Measurements from ENCODE around the gene AMDHD2. TPM values are rescaled to one million over a fixed set of nuclear protein-coding genes. Genes with fewer than 3 reads are reported as not detected.
"Not testable (repeated sequence)": the region's sequence is repeated elsewhere in the genome, so short reads cannot be mapped to it uniquely, and the experiment has no call there.

Gene AMDHD2
- polyA plus RNA-seq, 4 donors: 19.7 to 33.1 (median 27.1) TPM

- DNase-seq (ENCODE audit: low read depth in 4 of 4, low spot score in 3 of 4): not testable (repeated sequence)
Measured at GRCh38 chr16:2567506-2567905, 47.3 kb downstream of the AMDHD2 start.

DNA sequence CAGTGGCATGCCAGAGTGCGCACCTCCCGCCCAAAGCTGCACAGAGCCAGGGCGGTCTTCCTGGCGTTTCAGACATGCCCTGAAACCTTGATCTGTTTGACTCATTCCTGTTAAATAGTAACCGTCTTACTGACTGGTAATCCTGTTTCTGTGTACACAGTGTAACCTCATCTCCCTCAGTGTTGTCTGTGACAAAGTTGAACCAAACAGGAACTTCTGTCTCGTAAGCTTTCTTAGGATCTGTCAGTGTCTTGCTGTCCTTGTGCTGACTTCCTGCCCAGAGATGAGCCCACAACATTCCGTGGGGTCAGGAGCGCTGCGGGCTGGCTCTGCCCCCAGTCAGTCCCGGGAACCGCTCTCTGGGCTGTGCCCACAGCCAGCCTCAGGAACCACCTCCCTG lies 48.4 kb downstream of the AMDHD2 start:
- not testable (repeated sequence) for DNase-seq (ENCODE audit: low read depth in 4 of 4, low spot score in 3 of 4)

DNA sequence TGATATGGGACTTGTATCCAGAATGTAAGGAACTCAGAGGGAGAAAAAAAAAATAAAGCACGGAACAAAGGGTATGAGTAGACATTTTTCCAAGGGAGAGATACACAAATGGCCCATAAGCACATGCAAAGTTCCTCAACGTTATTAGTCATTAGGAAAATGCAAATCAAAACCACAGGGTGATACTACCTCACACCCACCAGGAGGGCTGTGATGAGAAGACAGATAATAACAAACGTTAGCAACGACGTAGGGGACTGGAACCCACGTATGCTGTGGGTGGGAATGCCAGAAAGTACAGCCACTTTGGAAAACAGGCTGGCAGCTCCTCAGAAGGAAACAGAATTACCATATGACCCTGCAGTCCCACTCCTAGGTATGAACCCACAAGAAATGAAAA lies 52.5 kb downstream of the AMDHD2 start:
- not testable (repeated sequence) for DNase-seq (ENCODE audit: low read depth in 4 of 4, low spot score in 3 of 4)

DNA sequence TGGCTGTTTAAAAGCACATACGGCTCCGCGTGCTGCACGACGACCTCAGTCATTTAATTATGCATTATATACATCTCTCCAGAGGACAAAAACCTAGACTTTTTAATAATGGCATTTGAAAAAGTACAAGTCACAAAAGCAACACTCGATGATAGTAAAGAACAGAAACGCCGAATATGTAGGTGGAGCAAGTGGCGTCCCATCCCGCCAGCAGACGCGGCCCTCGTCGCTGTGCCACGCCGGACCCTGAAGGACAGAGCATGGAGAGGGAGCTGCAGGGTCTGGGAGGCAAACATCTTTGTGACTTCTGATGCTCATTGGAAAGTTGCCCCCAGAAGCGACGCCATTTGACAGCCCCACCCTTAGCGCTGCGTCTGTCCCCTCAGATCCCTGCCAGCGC lies 55.7 kb downstream of the AMDHD2 start:
- DNase-seq (ENCODE audit: low read depth in 4 of 4, low spot score in 3 of 4): not testable (repeated sequence)

GRCh38 chr16:2577044-2577443 lies 56.9 kb downstream of the AMDHD2 start:
- DNase-seq (ENCODE audit: low read depth in 4 of 4, low spot score in 3 of 4): not testable (repeated sequence)

GRCh38 chr16:2578905-2579304 lies 58.7 kb downstream of the AMDHD2 start:
- not testable (repeated sequence) for DNase-seq (ENCODE audit: low read depth in 4 of 4, low spot score in 3 of 4)

DNA sequence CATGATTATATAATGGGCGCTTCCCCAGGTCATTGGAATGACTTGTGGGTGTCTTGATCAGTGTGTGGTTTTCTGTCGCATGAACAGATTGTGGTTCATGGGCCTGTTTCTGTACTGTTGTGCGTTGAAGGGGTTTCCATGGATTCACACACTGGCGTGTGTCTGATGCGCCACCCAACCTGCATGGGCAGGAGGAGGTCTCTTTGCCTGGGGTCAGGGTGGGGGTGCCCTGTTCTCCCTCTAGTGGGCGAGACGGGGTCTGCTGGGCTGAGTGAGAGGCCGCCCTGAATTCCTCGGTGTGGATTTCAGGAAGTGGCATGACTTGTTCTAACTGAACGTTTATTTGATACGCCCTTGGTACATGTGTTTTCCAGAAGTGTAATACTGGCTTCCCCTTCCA lies 60.0 kb downstream of the AMDHD2 start:
- DNase-seq (ENCODE audit: low read depth in 4 of 4, low spot score in 3 of 4): not testable (repeated sequence)

- not testable (repeated sequence) for DNase-seq (ENCODE audit: low read depth in 4 of 4, low spot score in 3 of 4)
Measured at GRCh38 chr16:2580818-2581217, 60.6 kb downstream of the AMDHD2 start.

Other genes with a start within 250 kb of the AMDHD2 start
- 1 to 10 TPM; 5.2 to 6.7 (median 5.7) TPM for gene ABCA3, start 179.6 kb upstream of the AMDHD2 start, polyA plus RNA-seq (ENCODE audit: insufficient read length in 4 of 4)
- 10 to 100 TPM in 2 of 4 donors, 1 to 10 TPM in 2; 9.5 to 11.3 (median 10.1) TPM for gene CCNF, start 90.9 kb upstream of the AMDHD2 start, polyA plus RNA-seq (ENCODE audit: insufficient read length in 4 of 4)
- gene TEDC2, start 60.3 kb upstream of the AMDHD2 start, polyA plus RNA-seq (ENCODE audit: insufficient read length in 4 of 4): 10 to 100 TPM in 1 of 4 donors, 1 to 10 TPM in 3; 8.0 to 13.8 (median 9.1) TPM
- 1 to 10 TPM; 2.0 to 3.6 (median 2.5) TPM for gene NTN3, start 49.1 kb upstream of the AMDHD2 start, polyA plus RNA-seq (ENCODE audit: insufficient read length in 4 of 4)
- 10 to 100 TPM; 15.8 to 20.3 (median 17.9) TPM for gene TBC1D24, start 45.2 kb upstream of the AMDHD2 start, polyA plus RNA-seq (ENCODE audit: insufficient read length in 4 of 4)
- gene ATP6V0C, start 6.4 kb upstream of the AMDHD2 start, polyA plus RNA-seq (ENCODE audit: insufficient read length in 4 of 4): 100 to 1,000 TPM; 186 to 294 (median 199) TPM
- 10 to 100 TPM in 1 of 4 donors, 1 to 10 TPM in 2, not detected in 1; 4.5 to 10.7 (median 7.8) TPM for gene CEMP1, start 11.0 kb downstream of the AMDHD2 start, polyA plus RNA-seq (ENCODE audit: insufficient read length in 4 of 4)
- gene PDPK1, start 17.6 kb downstream of the AMDHD2 start, polyA plus RNA-seq (ENCODE audit: insufficient read length in 4 of 4): 10 to 100 TPM; 45.7 to 57.3 (median 54.3) TPM
- gene KCTD5, start 162.2 kb downstream of the AMDHD2 start, polyA plus RNA-seq (ENCODE audit: insufficient read length in 4 of 4): 10 to 100 TPM; 23.4 to 26.4 (median 24.9) TPM
- gene PRSS27, start 199.9 kb downstream of the AMDHD2 start, polyA plus RNA-seq (ENCODE audit: insufficient read length in 4 of 4): 1 to 10 TPM; 1.3 to 2.1 (median 1.4) TPM
- gene SRRM2, start 232.3 kb downstream of the AMDHD2 start, polyA plus RNA-seq (ENCODE audit: insufficient read length in 4 of 4): 100 to 1,000 TPM; 477 to 678 (median 529) TPM

Data from right renal pelvis (tissue), 4 donors.